ENCODE measurements around the gene GRIK5.

Gene GRIK5

GRCh38 chr19:42040031-42040430, 30.0 kb downstream of the GRIK5 start (continued):
- TF ChIP-seq ZNF280D (tag by site-specific recombination; IDR thresholded peaks at IDR 0.05), result no peak
- no peak for TF ChIP-seq TRIM28 (IDR thresholded peaks at IDR 0.05; ENCODE audit: borderline replicate concordance, low read length)

GRCh38 chr19:42038666-42039065, 31.3 kb downstream of the GRIK5 start:
- Histone ChIP-seq H3K4me1 (ENCODE audit: control insufficient read depth, insufficient read depth, low read length) (peaks cover 10% of the 10 kb centered on the region), H3K9me3 (ENCODE audit: control insufficient read depth, insufficient read depth, low read depth, low read length) (0 out of 2 replicates have a peak, but pooled peaks cover 2% of the 10 kb centered on the region), H3K27ac (ENCODE audit: extremely low read depth, low read depth, low read length) (no peak overlapping the region), H3K36me3 (ENCODE audit: control insufficient read depth in 2 of 2, insufficient read depth in 1 of 2, low read length in 2 of 2) (no peaks in the 10 kb centered on the region; a peak in 1 of 3 replicates), H3K4me3 (ENCODE audit: low read depth, low read length) (no peak overlapping the region)
- TF ChIP-seq ZNF747 (tag by site-specific recombination; IDR thresholded peaks at IDR 0.05) (no peak), ZNF473 (tag by site-specific recombination; IDR thresholded peaks at IDR 0.05) (no peak), ZNF639 (tag by site-specific recombination; IDR thresholded peaks at IDR 0.05) (no peak), YY1 (tag by site-specific recombination; IDR thresholded peaks at IDR 0.05) (no peak), SCRT2 (tag by site-specific recombination; IDR thresholded peaks at IDR 0.05) (no peak), ZNF48 (tag by site-specific recombination; IDR thresholded peaks at IDR 0.05) (no peak), ZNF404 (tag by site-specific recombination; IDR thresholded peaks at IDR 0.05) (no peak), ZNF600 (tag by site-specific recombination; IDR thresholded peaks at IDR 0.05) (no peak), ZBTB26 (tag by site-specific recombination; optimal IDR thresholded peaks at IDR 0.05) (no peak), FEZF1 (tag by site-specific recombination; IDR thresholded peaks at IDR 0.05) (no peak)
- POLR2A ChIA-PET, result interaction anchor here (1.1 kb wide), 1 partner anchor 33 kb away, joined by 3 read pairs; no protein-coding TSS in a partner anchor
- CTCF ChIA-PET, result interaction anchor here (0.7 to 2.8 kb wide), 4 partner anchors 10 to 15 kb away, joined by 3 to 31 read pairs (median 3); no protein-coding TSS in a partner anchor

- POLR2A ChIA-PET, result interaction anchor here (1.1 kb wide), 1 partner anchor 10 kb away, joined by 3 read pairs; no protein-coding TSS in a partner anchor
- no peaks in the 10 kb centered on the region; a peak in 1 of 3 replicates for H3K36me3 ChIP-seq (ENCODE audit: control insufficient read depth in 2 of 2, insufficient read depth in 1 of 2, low read length in 2 of 2)
- 0 out of 2 replicates have a peak, but pooled peaks cover 2% of the 10 kb centered on the region for H3K9me3 ChIP-seq (ENCODE audit: control insufficient read depth, insufficient read depth, low read depth, low read length)
- no peak overlapping the region for H3K4me3 ChIP-seq (ENCODE audit: low read depth, low read length)
- CTCF ChIA-PET, result interaction anchor here (0.5 to 2.8 kb wide), 3 partner anchors 9 to 403 kb away, joined by 3 to 31 read pairs (median 4); no protein-coding TSS in a partner anchor
- peaks cover 18% of the 10 kb centered on the region for H3K4me1 ChIP-seq (ENCODE audit: control insufficient read depth, insufficient read depth, low read length)
- H3K27ac ChIP-seq (ENCODE audit: extremely low read depth, low read depth, low read length), result no peak overlapping the region
- no peak for TF ChIP-seq MZF1 (tag by site-specific recombination; IDR thresholded peaks at IDR 0.05; ENCODE audit: borderline replicate concordance)
- TF ChIP-seq ZNF423 (tag by site-specific recombination; IDR thresholded peaks at IDR 0.05), result no peak
- TF ChIP-seq PRDM10 (tag by site-specific recombination; IDR thresholded peaks at IDR 0.05), result no peak
- TF ChIP-seq ZNF433 (tag by site-specific recombination; IDR thresholded peaks at IDR 0.05; ENCODE audit: low read depth), result no peak
- no peak for TF ChIP-seq ZNF274 (IDR thresholded peaks at IDR 0.05; ENCODE audit: low read length)
- no peak for TF ChIP-seq ZNF274 (tag by site-specific recombination; IDR thresholded peaks at IDR 0.05; ENCODE audit: borderline replicate concordance)
- TF ChIP-seq SALL2 (tag by site-specific recombination; IDR thresholded peaks at IDR 0.05; ENCODE audit: borderline replicate concordance), result no peak
- no peak for TF ChIP-seq HOXC10 (CRISPR knock-in tag; IDR thresholded peaks at IDR 0.05)
- no peak for TF ChIP-seq ZNF10 (tag by site-specific recombination; IDR thresholded peaks at IDR 0.05)
- no peak for TF ChIP-seq ZNF266 (tag by site-specific recombination; IDR thresholded peaks at IDR 0.05; ENCODE audit: low read depth)
- TF ChIP-seq GLI2 (tag by site-specific recombination; IDR thresholded peaks at IDR 0.05; ENCODE audit: borderline replicate concordance, low read depth), result no peak
- TF ChIP-seq ZBTB6 (tag by site-specific recombination; IDR thresholded peaks at IDR 0.05), result no peak
Measured at GRCh38 chr19:42037649-42038048, 32.4 kb downstream of the GRIK5 start.
